Liver (tissue), 9 donors: ENCODE data around the gene PRMT7. TPM values are rescaled to one million over a fixed set of nuclear protein-coding genes. Genes with fewer than 3 reads are reported as not detected.

Experiments used
- DNase-seq: peaks from one replicate; pipeline ENCODE4 v3.0.0-alpha.2; 2017; ENCODE audit warnings: low spot score
- H3K27ac ChIP-seq, 2 donors: one replicate each; pipeline ENCODE4 v1.7.0; 2013; ENCODE audit warnings: inconsistent platforms in 2 of 2, low read length in 2 of 2, control low read depth in 1 of 2, low read depth in 1 of 2, mild to moderate bottlenecking in 1 of 2
- H3K27me3 ChIP-seq, 4 donors: one replicate each; pipeline versions ENCODE4 v1.6.1 to v1.7.0; 2013; ENCODE audit warnings: low read length in 3 of 4, inconsistent platforms in 1 of 4, mild to moderate bottlenecking in 1 of 4, moderate library complexity in 1 of 4; ENCODE audit not compliant: control insufficient read depth in 4 of 4, insufficient read depth in 4 of 4
- H3K36me3 ChIP-seq, 4 donors: one replicate each; pipeline versions ENCODE4 v1.6.1 to v1.7.0; 2013; ENCODE audit warnings: low read length in 3 of 4, mild to moderate bottlenecking in 3 of 4, low read depth in 1 of 4, moderate library complexity in 1 of 4; ENCODE audit not compliant: control insufficient read depth in 4 of 4, insufficient read depth in 3 of 4
- H3K4me1 ChIP-seq, 4 donors: one replicate each; pipeline versions ENCODE4 v1.6.1 to v1.7.0; 2013; ENCODE audit warnings: low read length in 3 of 4, mild to moderate bottlenecking in 3 of 4, moderate library complexity in 1 of 4; ENCODE audit not compliant: control insufficient read depth in 4 of 4, insufficient read depth in 4 of 4
- H3K4me3 ChIP-seq, 3 donors: one replicate each; pipeline versions ENCODE4 v1.6.1 to v1.7.0; 2013; ENCODE audit warnings: low read length in 3 of 3, control low read depth in 1 of 3, low read depth in 1 of 3, mild to moderate bottlenecking in 1 of 3
- H3K9ac ChIP-seq, 2 donors: one replicate each; pipeline ENCODE4 v1.7.0; 2013; ENCODE audit warnings: low read length in 2 of 2, mild to moderate bottlenecking in 2 of 2, moderate library complexity in 2 of 2, control low read depth in 1 of 2, low read depth in 1 of 2
- H3K9me3 ChIP-seq, 4 donors: one replicate each; pipeline versions ENCODE4 v1.6.1 to v1.7.0; 2013; ENCODE audit warnings: low read length in 3 of 4; ENCODE audit not compliant: control insufficient read depth in 4 of 4
- CTCF ChIP-seq: fragments of 150-350 bp; IDR thresholded peaks from 2 replicates; pipeline ENCODE4 v1.5.1; 2017; ENCODE audit warnings: improper control_type of control experiment, low read depth, low read length; ENCODE audit not compliant: missing input control
- EGR1 ChIP-seq, 2 donors: IDR thresholded peaks; 2 replicates each; pipeline ENCODE4 v1.6.1; 2016 to 2018; ENCODE audit warnings: antibody characterized with exemption in 2 of 2, low read depth in 2 of 2
- FOXA1 ChIP-seq: IDR thresholded peaks from 2 replicates; pipeline ENCODE4 v1.6.1; 2016; ENCODE audit warnings: antibody characterized with exemption
- FOXA2 ChIP-seq: IDR thresholded peaks from 2 replicates; pipeline ENCODE4 v1.6.1; 2016; ENCODE audit warnings: antibody characterized with exemption
- HNF4A ChIP-seq, 2 donors: conservative IDR thresholded peaks; 2 replicates each; pipeline ENCODE4 v1.6.1; 2016; ENCODE audit warnings: antibody characterized with exemption in 2 of 2, mild to moderate bottlenecking in 2 of 2
- HNF4G ChIP-seq: IDR thresholded peaks from 2 replicates; pipeline ENCODE4 v1.6.1; 2016; ENCODE audit warnings: antibody characterized with exemption
- JUND ChIP-seq, 2 donors: IDR thresholded peaks; 2 replicates each; pipeline ENCODE4 v1.6.1; 2016; ENCODE audit warnings: antibody characterized with exemption in 2 of 2
- MAX ChIP-seq: IDR thresholded peaks from 2 replicates; pipeline ENCODE4 v1.6.1; 2016; ENCODE audit warnings: antibody characterized with exemption
- NR2F2 ChIP-seq: IDR thresholded peaks from 2 replicates; pipeline ENCODE4 v1.6.1; 2016; ENCODE audit warnings: antibody characterized with exemption
- RAD21 ChIP-seq, 2 donors: IDR thresholded peaks; 2 replicates each; pipeline ENCODE4 v1.6.1; 2016; ENCODE audit warnings: antibody characterized with exemption in 2 of 2, mild to moderate bottlenecking in 2 of 2
- REST ChIP-seq: IDR thresholded peaks from 2 replicates; pipeline ENCODE4 v1.6.1; 2016; ENCODE audit warnings: antibody characterized with exemption, mild to moderate bottlenecking
- RXRA ChIP-seq, 2 donors: IDR thresholded peaks; 2 replicates each; pipeline ENCODE4 v1.6.1; 2017 to 2018; ENCODE audit warnings: antibody characterized with exemption in 2 of 2, mild to moderate bottlenecking in 1 of 2
- SP1 ChIP-seq: IDR thresholded peaks from 2 replicates; pipeline ENCODE4 v1.6.1; 2018; ENCODE audit warnings: antibody characterized with exemption, mild to moderate bottlenecking
- TAF1 ChIP-seq: conservative IDR thresholded peaks from 2 replicates; pipeline ENCODE4 v1.6.1; 2016; ENCODE audit warnings: antibody characterized with exemption, mild to moderate bottlenecking
- YY1 ChIP-seq: IDR thresholded peaks from 2 replicates; pipeline ENCODE4 v1.6.1; 2016; ENCODE audit warnings: antibody characterized with exemption, mild to moderate bottlenecking
- WGBS: extraction: QIAGEN DNeasy Blood & Tissue Kit; methylation state at CpG from one replicate; pipeline ENCODE4 v1.1.7; 2013; 5-methylcytosine and 5-hydroxymethylcytosine counted together
- polyA plus RNA-seq, 2 donors: library from polyadenylated mRNA; stranded (reverse) in 1 of 2; unstranded in 1 of 2; fragments of 200-250 nt in 1 of 2; fragments of >200 nt in 1 of 2; fragmentation: Nextera tagmentation in 1 of 2; extraction: Ambion mirVana in 1 of 2; gene quantifications; one replicate each; pipeline versions ENCODE4 v1.2.1 to v1.2.3, GENCODE V29; 2013 to 2015
- total RNA-seq, 2 donors: library from RNA; depleted of rRNA; stranded (reverse); fragments of >200 nt; gene quantifications; one replicate each; pipeline ENCODE4 v1.2.3, GENCODE V29; 2014
- donor health status: healthy.
- donor health status: healthy.
- donor health status: healthy.
- donor health status: healthy.
- donor health status: healthy.

Gene PRMT7
- total and polyA plus RNA-seq, 4 donors = 10.7 to 31.5 (median 17.5) TPM

GRCh38 chr16:68346892-68347480 lies 36.2 kb downstream of the PRMT7 start:
- H3K9me3 ChIP-seq = no peaks in the 10 kb centered on the region

GRCh38 chr16:68347605-68348004 lies 36.8 kb downstream of the PRMT7 start:
- no peaks in the 10 kb centered on the region for H3K9me3 ChIP-seq
- H3K4me1 ChIP-seq = peaks cover 2 to 20% (median 17%) of the 10 kb centered on the region in 4 donors
- H3K4me3 ChIP-seq = no peak overlapping the region
- no peaks in the 10 kb centered on the region for H3K27me3 ChIP-seq
- DNase-seq = no peak
- H3K36me3 ChIP-seq = peaks cover 6 to 54% (median 22%) of the 10 kb centered on the region in 4 donors
- TF ChIP-seq FOXA1 (no peak), EGR1 (IDR thresholded peaks at IDR 0.05; ENCODE audit: low read depth in 2 of 2) (no peak), MAX (no peak), TAF1 (no peak), HNF4A (conservative IDR thresholded peaks at IDR 0.05) (no peak), YY1 (no peak), JUND (IDR thresholded peaks at IDR 0.05) (no peak), NR2F2 (no peak), REST (no peak), FOXA2 (no peak), RXRA (IDR thresholded peaks at IDR 0.05) (no peak), RAD21 (IDR thresholded peaks at IDR 0.05) (no peak), CTCF (no peak), HNF4G (no peak), SP1 (no peak)
- no peak overlapping the region for H3K27ac ChIP-seq
- no peak overlapping the region for H3K9ac ChIP-seq
- WGBS = 95% methylated on average over 4 of the region's 4 CpGs

More at GRCh38 chr16:68346892-68347480, 36.2 kb downstream of the PRMT7 start:
- no peak overlapping the region for H3K9ac ChIP-seq
- no peak for DNase-seq
- H3K4me3 ChIP-seq = no peak overlapping the region
- peaks cover 6 to 52% (median 24%) of the 10 kb centered on the region in 4 donors for H3K36me3 ChIP-seq
- TF ChIP-seq NR2F2 (no peak), TAF1 (no peak)
- no peaks in the 10 kb centered on the region for H3K27me3 ChIP-seq
- peaks cover 2 to 20% (median 17%) of the 10 kb centered on the region in 4 donors for H3K4me1 ChIP-seq
- no peak overlapping the region for H3K27ac ChIP-seq
- WGBS = 91% methylated on average over 12 of the region's 12 CpGs
